H1 (cell line): Measurements from ENCODE around the gene DHRS12. TPM values are rescaled to one million over a fixed set of nuclear protein-coding genes. Genes with fewer than 3 reads are reported as not detected.

Experiments used
- CTCF ChIA-PET: fragments of 300-600 bp; sonication (Branson Sonifier 250); formaldehyde crosslinking; loops from one replicate; lab custom pipeline; 2021; ENCODE audit not compliant: partially characterized antibody; lab: Charles Lee
- POLR2A ChIA-PET: fragments of 300-600 bp; sonication (Branson Sonifier 250); formaldehyde crosslinking; loops from one replicate; lab custom pipeline; 2021; ENCODE audit warnings: inconsistent platforms; ENCODE audit not compliant: partially characterized antibody; lab: Charles Lee
- DNase-seq, 2 experiments: peaks; one replicate each; pipeline versions ENCODE4 v3.0.0 to v3.0.0-alpha.2; 2010 to 2022; ENCODE audit warnings: low spot score in 2 of 2, low read depth in 1 of 2, mixed read lengths in 1 of 2
- FAIRE-seq: peaks from 2 replicates; lab custom pipeline; 2011; peaks lifted over from hg19 to GRCh38; lab: Jason Lieb, UNC
- H2AFZ ChIP-seq: 2 replicates; pipeline ENCODE4 v1.8.1; 2012; ENCODE audit warnings: low read length, inconsistent platforms
- H2AK5ac ChIP-seq: 2 replicates; pipeline ENCODE4 v1.6.1; 2013; ENCODE audit warnings: low read depth, low read length
- H2BK120ac ChIP-seq: replicated peaks from 2 replicates; pipeline ENCODE3; 2013; ENCODE audit warnings: low read depth, low read length, inconsistent platforms
- H2BK12ac ChIP-seq: 2 replicates; pipeline ENCODE4 v1.6.1; 2013; ENCODE audit warnings: low read depth, low read length
- H2BK15ac ChIP-seq: 2 replicates; pipeline ENCODE4 v1.6.1; 2013; ENCODE audit warnings: low read length
- H2BK20ac ChIP-seq: 2 replicates; pipeline ENCODE4 v1.6.1; 2013; ENCODE audit warnings: low read length
- H2BK5ac ChIP-seq: 2 replicates; pipeline ENCODE4 v1.6.1; 2013; ENCODE audit warnings: low read depth, low read length
- H3K14ac ChIP-seq: 2 replicates; pipeline ENCODE4 v1.6.1; 2013; ENCODE audit warnings: inconsistent platforms; ENCODE audit not compliant: insufficient read length
- H3K18ac ChIP-seq: 2 replicates; pipeline ENCODE4 v1.6.1; 2013; ENCODE audit warnings: low read length; ENCODE audit errors: extremely low read depth
- H3K23ac ChIP-seq: 2 replicates; pipeline ENCODE4 v1.6.1; 2013; ENCODE audit warnings: inconsistent platforms; ENCODE audit not compliant: insufficient read length
- H3K23me2 ChIP-seq: 2 replicates; pipeline ENCODE4 v1.6.1; 2013; ENCODE audit warnings: low read depth, low read length
- H3K27ac ChIP-seq: 2 replicates; pipeline ENCODE4 v1.6.1; 2011; ENCODE audit warnings: low read depth, low read length, inconsistent platforms
- H3K27me3 ChIP-seq, 4 experiments: replicated peaks in 1 of 4; 1 replicate in 1 of 4; 2 replicates in 3 of 4; pipeline versions ENCODE4 v1.6.1 to v1.8.1; 2011 to 2013; ENCODE audit warnings: low read length in 3 of 4, mild to moderate bottlenecking in 3 of 4, inconsistent platforms in 2 of 4, mixed read lengths in 2 of 4, moderate library complexity in 1 of 4; ENCODE audit not compliant: control insufficient read depth in 3 of 4, insufficient read depth in 3 of 4; ENCODE audit errors: extremely low read depth in 1 of 4
- H3K36me3 ChIP-seq, 4 experiments: 2 replicates each; pipeline versions ENCODE4 v1.6.1 to v1.8.1; 2011 to 2013; ENCODE audit warnings: mild to moderate bottlenecking in 4 of 4, low read length in 3 of 4, moderate library complexity in 2 of 4, control low read depth in 1 of 4, inconsistent platforms in 1 of 4; ENCODE audit not compliant: insufficient read depth in 4 of 4, control insufficient read depth in 2 of 4
- H3K4ac ChIP-seq: replicated peaks from 2 replicates; pipeline ENCODE3; 2013; ENCODE audit warnings: low read length, low read depth, mixed read lengths, inconsistent platforms; ENCODE audit not compliant: insufficient read length
- H3K4me1 ChIP-seq, 4 experiments: replicated peaks in 1 of 4; 1 replicate in 1 of 4; 2 replicates in 3 of 4; pipeline versions ENCODE4 v1.6.1 to v1.8.1; 2011 to 2013; ENCODE audit warnings: low read length in 3 of 4, inconsistent platforms in 2 of 4, mixed read lengths in 1 of 4; ENCODE audit not compliant: insufficient read depth in 4 of 4, control insufficient read depth in 3 of 4
- H3K4me2 ChIP-seq, 2 experiments: 2 replicates each; pipeline versions ENCODE4 v1.6.1 to v1.8.1; 2011 to 2013; ENCODE audit warnings: low read depth in 2 of 2, low read length in 2 of 2, control low read depth in 1 of 2, inconsistent platforms in 1 of 2, mild to moderate bottlenecking in 1 of 2; ENCODE audit not compliant: insufficient read depth in 1 of 2
- H3K4me3 ChIP-seq, 4 experiments: fragments of 200-600, 300-600 bp in 1 of 4; sonication (generic), shearing (Covaris generic), sonication (Bioruptor Twin) in 1 of 4; 2 replicates each; pipeline versions ENCODE4 v1.5.1 to v1.8.1; 2011 to 2016; ENCODE audit warnings: low read length in 4 of 4, low read depth in 3 of 4, control low read depth in 2 of 4, inconsistent platforms in 2 of 4, mild to moderate bottlenecking in 2 of 4, mixed read lengths in 1 of 4, moderate library complexity in 1 of 4; ENCODE audit not compliant: insufficient read depth in 2 of 4; ENCODE audit errors: extremely low read depth in 1 of 4
- H3K56ac ChIP-seq: replicated peaks from 2 replicates; pipeline ENCODE3; 2013; ENCODE audit warnings: low read depth, mild to moderate bottlenecking, mixed read lengths, low read length, inconsistent platforms; ENCODE audit not compliant: insufficient read length
- H3K79me1 ChIP-seq: 2 replicates; pipeline ENCODE4 v1.6.1; 2013; ENCODE audit warnings: low read depth, low read length, control low read depth
- H3K79me2 ChIP-seq, 2 experiments: 2 replicates each; pipeline versions ENCODE4 v1.6.1 to v1.8.1; 2012 to 2013; ENCODE audit warnings: low read length in 2 of 2, mild to moderate bottlenecking in 2 of 2, inconsistent platforms in 1 of 2; ENCODE audit not compliant: insufficient read depth in 2 of 2, control insufficient read depth in 1 of 2
- H3K9ac ChIP-seq, 4 experiments: replicated peaks in 1 of 4; 1 replicate in 1 of 4; 2 replicates in 3 of 4; pipeline versions ENCODE4 v1.6.1 to v1.8.1; 2011 to 2013; ENCODE audit warnings: low read depth in 3 of 4, low read length in 3 of 4, control low read depth in 2 of 4, mild to moderate bottlenecking in 2 of 4, moderate library complexity in 2 of 4, inconsistent platforms in 1 of 4; ENCODE audit errors: extremely low read depth in 1 of 4
- H3K9me3 ChIP-seq, 2 experiments: 2 replicates each; pipeline versions ENCODE4 v1.6.1 to v1.8.1; 2012 to 2013; ENCODE audit warnings: mild to moderate bottlenecking in 2 of 2, moderate library complexity in 2 of 2, control low read depth in 1 of 2, inconsistent platforms in 1 of 2, low read depth in 1 of 2, low read length in 1 of 2, mixed read lengths in 1 of 2; ENCODE audit not compliant: insufficient read depth in 2 of 2
- H4K20me1 ChIP-seq, 2 experiments: replicated peaks in 1 of 2; 2 replicates each; pipeline versions ENCODE3 to v1.8.1; 2011 to 2013; ENCODE audit warnings: inconsistent platforms in 2 of 2, low read length in 2 of 2, mild to moderate bottlenecking in 1 of 2; ENCODE audit not compliant: insufficient read depth in 2 of 2, control insufficient read depth in 1 of 2
- H4K5ac ChIP-seq: 2 replicates; pipeline ENCODE4 v1.6.1; 2013; ENCODE audit warnings: low read length, low read depth, mixed read lengths, inconsistent platforms; ENCODE audit not compliant: insufficient read length
- H4K8ac ChIP-seq: 2 replicates; pipeline ENCODE4 v1.8.0; 2013; ENCODE audit warnings: mild to moderate bottlenecking, moderate library complexity, low read length, inconsistent platforms; ENCODE audit not compliant: insufficient read depth; ENCODE audit errors: extremely low read depth
- H4K91ac ChIP-seq: replicated peaks from 2 replicates; pipeline ENCODE3; 2013; ENCODE audit warnings: low read length, mixed read lengths, inconsistent platforms; ENCODE audit not compliant: insufficient read length
- BACH1 ChIP-seq: IDR thresholded peaks from 2 replicates; pipeline ENCODE4 v1.6.1; 2012; ENCODE audit warnings: low read length, improper control_type of control experiment
- EGR1 ChIP-seq: IDR thresholded peaks from 2 replicates; pipeline ENCODE4 v1.6.1; 2011; ENCODE audit warnings: low read depth, low read length, borderline replicate concordance
- KDM5A ChIP-seq: fragments of 200-600 bp; IDR thresholded peaks from 2 replicates; pipeline ENCODE4 v1.7.1; 2012; ENCODE audit warnings: mild to moderate bottlenecking, low read length, inconsistent platforms, mixed read lengths
- WGBS, 2 experiments: shearing (Covaris generic) in 1 of 2; methylation state at CpG; one replicate each; pipeline versions ENCODE4 v1.1.6 to v1.1.7; 2013 to 2015; ENCODE audit warnings: low lambda C conversion rate in 2 of 2, mixed read lengths in 2 of 2, inconsistent platforms in 1 of 2, low coverage in 1 of 2, missing lambda C conversion rate in 1 of 2; ENCODE audit not compliant: insufficient replicate concordance in 2 of 2, insufficient coverage in 1 of 2, insufficient read length in 1 of 2; ENCODE audit errors: extremely low coverage in 1 of 2, missing lambda C conversion rate in 1 of 2; 5-methylcytosine and 5-hydroxymethylcytosine counted together
- polyA plus RNA-seq, 7 experiments: library from polyadenylated mRNA; depleted of rRNA in 3 of 7; stranded (reverse) in 5 of 7; unstranded in 2 of 7; fragments of >200 nt in 5 of 7; fragments of 200-250 nt in 2 of 7; gene quantifications; 1 replicate in 5 of 7; 2 replicates in 1 of 7; 4 replicates in 1 of 7; pipeline versions ENCODE4 v1.2.1 to v1.2.3, GENCODE V29; 2011 to 2013; ENCODE audit warnings: missing spikeins in 2 of 7, mixed read lengths in 2 of 7
- total RNA-seq: library from RNA; stranded (reverse); fragmentation: NEBNext Ultra II Directional; extraction: Animal tissue kit (Norgen Biotek cat#: 25700); gene quantifications from 2 replicates; pipeline ENCODE4 v1.2.1, GENCODE V29; 2021

The DHRS12 gene
- total and polyA plus RNA-seq, 2 of the 8 experiments (the other 6 are each of a cell fraction or from before 2014, with no cell fraction given) = 8.7 TPM

- no peak overlapping the region for H3K18ac ChIP-seq
- H2BK15ac ChIP-seq = peak overlapping the region; percentile 46; the same call in 1 of the 2 replicates
- no peak overlapping the region for H2BK120ac ChIP-seq
- no peak overlapping the region for H3K4me3 ChIP-seq
- H3K4me1 ChIP-seq = no peaks in the 10 kb centered on the region
- H3K79me2 ChIP-seq = no peaks in the 10 kb centered on the region
- no peak overlapping the region for H2BK20ac ChIP-seq
- H4K5ac ChIP-seq = no peak overlapping the region
- no peak overlapping the region for H3K23ac ChIP-seq
- no peaks in the 10 kb centered on the region for H3K9me3 ChIP-seq
- no peak overlapping the region for H3K9ac ChIP-seq
- 0 out of 2 replicates have a peak overlapping the region, but pooled peaks have one; percentile 61 for H2AK5ac ChIP-seq
- no peak overlapping the region for H2AFZ ChIP-seq
- H3K4ac ChIP-seq = no peak overlapping the region
- CTCF ChIA-PET = interaction anchor here (1.5 to 11.2 kb wide), 6 partner anchors 8 to 29 kb away, joined by 4 to 98 read pairs (median 8); partner anchors contain the start of gene TMEM272
- no peak overlapping the region for H3K56ac ChIP-seq
- H4K8ac ChIP-seq = no peak overlapping the region
- H3K79me1 ChIP-seq = no peaks in the 10 kb centered on the region
- no peak overlapping the region for H3K4me2 ChIP-seq
- no peak overlapping the region for H2BK5ac ChIP-seq
- WGBS, 2 experiments = 86% methylated on average over 7 of the region's 7 CpGs; no CpG with 5 or more reads in 1 of the 2 experiments
- no peak overlapping the region for H4K91ac ChIP-seq
- TF ChIP-seq EGR1 = no peak
- TF ChIP-seq BACH1 = no peak
- TF ChIP-seq KDM5A = no peak
- TF ChIP-seq, all 59 proteins: peak for 0
- DNase-seq (no peak), FAIRE-seq (no peak)
- no peaks in the 10 kb centered on the region; a peak in 1 of 8 replicates for H3K36me3 ChIP-seq
- POLR2A ChIA-PET = interaction anchor here (0.6 kb wide), 1 partner anchor 26 kb away, joined by 3 read pairs; no protein-coding TSS in a partner anchor
- no peaks in the 10 kb centered on the region for H3K27me3 ChIP-seq
- no peaks in the 10 kb centered on the region for H4K20me1 ChIP-seq
- no peak overlapping the region for H2BK12ac ChIP-seq
- H3K27ac ChIP-seq = no peak overlapping the region
- no peak overlapping the region for H3K14ac ChIP-seq
- no peaks in the 10 kb centered on the region for H3K23me2 ChIP-seq
Observed at GRCh38 chr13:51826606-51827005, 22.6 kb upstream of the DHRS12 start.
